ENCODE results near the gene TRIM31. TPM values are rescaled to one million over a fixed set of nuclear protein-coding genes. Genes with fewer than 3 reads are reported as not detected.

Gene TRIM31
- total RNA-seq, 1 donor from 2014 or later: not detected

DNA sequence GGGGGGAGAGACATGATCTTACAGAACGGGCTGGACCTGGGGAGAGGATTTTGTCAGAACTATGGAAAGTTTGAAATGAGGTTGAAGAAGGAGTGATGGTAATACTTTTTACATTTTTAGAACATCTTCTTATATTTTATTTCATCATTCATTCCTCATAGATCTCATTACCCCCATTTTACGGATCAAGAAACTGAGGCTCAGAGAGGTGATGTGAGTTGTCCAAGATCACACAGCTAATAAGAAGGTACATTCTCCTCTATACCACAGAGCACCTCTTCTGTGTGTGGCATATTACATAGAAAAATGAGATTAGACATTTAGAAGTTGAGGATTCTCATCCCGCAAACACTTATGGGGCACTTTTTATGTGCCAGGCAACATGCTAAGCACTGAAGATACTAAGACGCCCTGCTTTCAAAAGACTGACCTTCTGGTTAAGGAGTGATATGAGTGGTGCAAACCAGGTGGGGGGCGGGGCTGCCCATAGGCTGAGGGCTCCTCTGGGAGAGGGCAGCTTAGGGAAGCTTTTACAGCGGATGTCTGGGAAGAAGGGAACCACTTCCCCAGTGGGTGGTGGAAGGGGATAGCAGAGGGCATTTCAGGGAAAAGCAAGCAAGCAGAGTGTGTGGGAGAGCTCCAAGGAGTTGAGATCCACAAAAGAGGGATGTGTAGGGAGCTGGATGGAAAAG lies 19.9 kb downstream of the TRIM31 start:
- no peak for DNase-seq (ENCODE audit: low spot score in 2 of 2)
- H3K36me3 ChIP-seq: no peaks in the 10 kb centered on the region
- peaks cover 2% of the 10 kb centered on the region for H3K27me3 ChIP-seq
- intact Hi-C loops (cut with DNase I): no loop called here
- no peak overlapping the region for H3K4me3 ChIP-seq
- H3K27ac ChIP-seq: no peak overlapping the region
- H3K4me1 ChIP-seq: no peaks in the 10 kb centered on the region
- TF ChIP-seq, protein P1, sequence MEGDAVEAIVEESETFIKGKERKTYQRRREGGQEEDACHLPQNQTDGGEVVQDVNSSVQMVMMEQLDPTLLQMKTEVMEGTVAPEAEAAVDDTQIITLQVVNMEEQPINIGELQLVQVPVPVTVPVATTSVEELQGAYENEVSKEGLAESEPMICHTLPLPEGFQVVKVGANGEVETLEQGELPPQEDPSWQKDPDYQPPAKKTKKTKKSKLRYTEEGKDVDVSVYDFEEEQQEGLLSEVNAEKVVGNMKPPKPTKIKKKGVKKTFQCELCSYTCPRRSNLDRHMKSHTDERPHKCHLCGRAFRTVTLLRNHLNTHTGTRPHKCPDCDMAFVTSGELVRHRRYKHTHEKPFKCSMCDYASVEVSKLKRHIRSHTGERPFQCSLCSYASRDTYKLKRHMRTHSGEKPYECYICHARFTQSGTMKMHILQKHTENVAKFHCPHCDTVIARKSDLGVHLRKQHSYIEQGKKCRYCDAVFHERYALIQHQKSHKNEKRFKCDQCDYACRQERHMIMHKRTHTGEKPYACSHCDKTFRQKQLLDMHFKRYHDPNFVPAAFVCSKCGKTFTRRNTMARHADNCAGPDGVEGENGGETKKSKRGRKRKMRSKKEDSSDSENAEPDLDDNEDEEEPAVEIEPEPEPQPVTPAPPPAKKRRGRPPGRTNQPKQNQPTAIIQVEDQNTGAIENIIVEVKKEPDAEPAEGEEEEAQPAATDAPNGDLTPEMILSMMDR (IDR thresholded peaks at IDR 0.05): no peak
- no peaks in the 10 kb centered on the region for H3K9me3 ChIP-seq

DNA sequence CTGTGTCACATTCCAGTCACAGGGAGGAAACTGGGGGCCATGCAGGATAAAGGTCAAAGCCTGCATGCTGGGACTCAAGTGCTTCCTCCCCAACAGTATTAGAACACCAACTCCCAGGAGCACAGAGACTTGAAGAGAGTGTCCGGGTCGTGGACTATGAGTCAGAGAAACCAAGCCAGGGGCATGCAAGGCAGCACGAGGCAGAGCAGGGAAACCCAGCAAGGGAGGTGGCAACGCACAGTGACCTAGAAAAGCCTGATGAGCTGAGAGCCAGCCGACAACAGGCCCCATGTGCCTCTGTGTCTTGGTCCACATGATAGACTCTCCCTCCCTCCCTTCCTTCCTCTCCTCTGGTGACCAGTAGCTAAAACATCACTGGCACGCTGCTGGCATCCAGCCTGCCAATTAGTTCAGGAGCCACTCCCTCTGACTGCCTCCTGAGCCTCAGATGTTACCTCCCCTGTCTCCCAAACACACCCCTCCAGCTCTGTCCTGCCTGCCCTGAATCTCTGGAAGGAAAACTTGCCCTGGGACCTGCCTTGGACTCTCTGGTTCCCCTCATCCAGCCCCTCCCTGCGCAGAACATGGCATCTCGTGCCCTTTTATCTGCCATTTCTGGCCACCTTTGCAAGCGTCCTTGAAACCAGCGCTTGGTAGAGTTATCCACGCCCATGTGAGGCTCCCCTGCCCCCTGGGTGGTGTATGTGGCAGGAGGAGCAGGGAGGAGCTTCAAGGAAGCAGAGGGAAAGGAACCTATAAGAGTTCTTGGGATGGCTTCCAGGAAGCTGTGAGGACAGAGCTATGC lies 21.1 kb downstream of the TRIM31 start:
- intact Hi-C loops (cut with DNase I): no loop called here
- Histone ChIP-seq H3K4me1 (no peaks in the 10 kb centered on the region), H3K27me3 (no peaks in the 10 kb centered on the region), H3K36me3 (no peaks in the 10 kb centered on the region), H3K9me3 (no peaks in the 10 kb centered on the region), H3K27ac (no peak overlapping the region), H3K4me3 (no peak overlapping the region)
- TF ChIP-seq, protein P1 (IDR thresholded peaks at IDR 0.05): no peak
- no peak for DNase-seq (ENCODE audit: low spot score in 2 of 2)

DNA sequence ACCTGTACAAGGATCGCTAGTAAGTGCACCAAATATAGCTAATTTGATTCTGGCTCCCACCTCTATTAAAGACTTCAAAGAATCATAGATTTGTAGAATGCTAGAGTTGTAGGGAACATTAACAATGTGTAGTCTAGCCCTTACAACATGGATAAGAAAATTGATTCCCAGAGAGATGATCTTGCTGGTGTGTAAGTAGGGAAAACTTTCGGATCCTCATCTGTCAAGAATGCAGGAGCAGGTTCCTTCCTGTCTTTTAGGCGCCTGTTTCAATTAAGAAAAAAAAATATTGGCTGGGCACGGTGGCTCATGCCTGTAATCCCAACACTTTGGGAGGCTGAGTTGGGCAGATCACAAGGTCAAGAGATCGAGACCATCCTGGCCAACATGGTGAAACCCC lies 25.0 kb downstream of the TRIM31 start:
- Histone ChIP-seq H3K4me1 (no peaks in the 10 kb centered on the region), H3K9me3 (no peaks in the 10 kb centered on the region), H3K36me3 (no peaks in the 10 kb centered on the region), H3K4me3 (no peak overlapping the region), H3K27me3 (no peaks in the 10 kb centered on the region), H3K27ac (no peak overlapping the region)
- intact Hi-C loops (cut with DNase I): no loop called here
- TF ChIP-seq, protein P1 (IDR thresholded peaks at IDR 0.05): no peak
- DNase-seq (ENCODE audit: low spot score in 2 of 2): no peak

DNA sequence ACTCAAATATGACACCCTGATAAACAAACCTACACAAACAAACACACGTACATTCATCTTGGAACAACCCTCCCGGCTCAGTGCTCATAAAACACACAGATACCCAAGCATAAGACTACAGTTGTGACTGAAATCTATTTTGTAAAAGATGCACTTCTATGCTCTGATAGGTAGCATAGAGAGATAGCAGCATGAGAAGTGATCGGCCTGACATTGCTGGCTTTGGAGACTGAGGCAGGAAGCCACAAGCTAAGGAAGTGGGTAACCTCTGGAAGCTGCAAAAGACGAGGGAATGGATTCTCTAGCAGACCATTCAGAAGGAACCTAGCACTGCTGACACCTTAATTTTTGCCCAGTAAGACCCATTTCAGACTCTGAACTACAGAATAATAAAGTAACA lies 35.7 kb downstream of the TRIM31 start:
- intact Hi-C loops (cut with DNase I): no loop called here
- no peak for DNase-seq (ENCODE audit: low spot score in 2 of 2)
- Histone ChIP-seq H3K4me1 (peaks cover 7 to 14% of the 10 kb centered on the region in 2 donors), H3K36me3 (no peaks in the 10 kb centered on the region), H3K27me3 (peaks cover 8% of the 10 kb centered on the region), H3K9me3 (no peaks in the 10 kb centered on the region), H3K27ac (no peak overlapping the region), H3K4me3 (no peak overlapping the region)
- TF ChIP-seq, protein P1 (IDR thresholded peaks at IDR 0.05): no peak

DNA sequence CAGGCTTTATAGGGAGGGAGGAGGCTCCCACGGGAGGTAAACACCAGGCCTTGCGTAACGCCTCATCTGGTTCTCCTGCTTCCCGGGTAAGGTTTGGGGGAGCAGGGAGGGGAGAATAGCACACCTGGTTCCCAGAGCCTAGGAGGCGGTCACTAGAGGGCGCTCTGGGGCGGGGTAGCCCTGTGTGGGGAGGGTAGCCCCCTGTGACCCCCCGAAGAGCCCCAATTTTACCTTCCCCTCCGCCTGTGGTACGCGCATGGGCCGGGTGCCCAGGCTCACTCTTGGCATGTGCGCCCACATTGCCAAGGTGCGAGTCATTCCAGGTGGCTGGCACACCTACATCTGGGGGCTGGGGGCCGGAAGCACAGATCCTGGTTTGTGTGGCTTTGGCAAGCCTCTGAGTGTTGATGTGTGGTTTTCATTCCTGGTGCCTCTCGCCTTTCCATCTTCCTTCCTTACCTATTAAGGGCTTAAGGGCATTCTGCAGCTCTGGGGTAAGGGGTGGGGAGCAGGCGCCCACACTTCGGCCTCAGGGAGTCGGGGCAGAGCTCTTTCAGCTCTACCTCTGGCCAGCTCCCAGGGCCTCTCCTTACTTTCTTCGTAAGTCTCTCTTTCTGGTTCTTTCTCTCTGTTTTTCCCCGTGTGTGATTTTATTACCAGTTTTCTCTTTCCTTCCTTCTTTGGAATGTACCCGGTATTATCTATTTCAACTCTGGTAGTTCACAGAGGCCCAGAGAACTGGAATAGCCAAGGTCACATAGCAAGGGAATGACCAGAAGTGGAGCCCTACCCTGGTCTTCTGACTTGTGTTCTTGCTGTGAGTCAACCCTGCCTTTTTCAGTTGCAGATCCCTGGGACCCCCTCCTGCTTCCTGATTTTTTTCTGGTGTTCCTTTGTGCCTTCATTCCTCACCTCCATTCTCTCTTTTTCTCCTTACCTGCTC lies 36.8 kb downstream of the TRIM31 start:
- no peaks in the 10 kb centered on the region for H3K36me3 ChIP-seq
- peaks cover 7 to 14% of the 10 kb centered on the region in 2 donors for H3K4me1 ChIP-seq
- intact Hi-C loops (cut with DNase I): no loop called here

More for the DNA sequence above, 36.8 kb downstream of the TRIM31 start:
- Histone ChIP-seq H3K27me3 (peaks cover 8% of the 10 kb centered on the region), H3K4me3 (peak overlapping the region; percentile 26 to 55), H3K9me3 (no peaks in the 10 kb centered on the region), H3K27ac (no peak overlapping the region)
- TF ChIP-seq, protein P1 (IDR thresholded peaks at IDR 0.05): peak in 2 of 3 experiments; percentile 22 to 24
- DNase-seq (ENCODE audit: low spot score in 2 of 2): no peak

Measured in ascending aorta (tissue), 2 donors.